IPS-20b (cell line): Measurements from ENCODE around the gene ZCCHC10.
A peak's percentile ranks its signal among the peaks of the same experiment; 100 is the strongest.

Source experiments
- H3K27ac ChIP-seq: one replicate; pipeline ENCODE4 v1.5.1; 2013; ENCODE audit warnings: low read length
- H3K27me3 ChIP-seq: 2 replicates; pipeline ENCODE4 v1.6.1; 2013; ENCODE audit warnings: mild to moderate bottlenecking, low read length, inconsistent platforms; ENCODE audit not compliant: insufficient read depth
- H3K36me3 ChIP-seq: 2 replicates; pipeline ENCODE4 v1.6.1; 2013; ENCODE audit warnings: low read depth, mild to moderate bottlenecking, inconsistent platforms, low read length, moderate library complexity; ENCODE audit not compliant: insufficient read depth
- H3K4me1 ChIP-seq: 2 replicates; pipeline ENCODE4 v1.6.1; 2013; ENCODE audit warnings: mild to moderate bottlenecking, control low read depth, inconsistent platforms, low read length, moderate library complexity; ENCODE audit not compliant: insufficient read depth
- H3K4me3 ChIP-seq: 2 replicates; pipeline ENCODE4 v1.5.1; 2013; ENCODE audit warnings: mild to moderate bottlenecking, low read length, inconsistent platforms
- H3K9ac ChIP-seq: 2 replicates; pipeline ENCODE4 v1.6.1; 2013; ENCODE audit warnings: low read depth, mild to moderate bottlenecking, inconsistent platforms, low read length, moderate library complexity
- H3K9me3 ChIP-seq: 2 replicates; pipeline ENCODE4 v1.6.1; 2013; ENCODE audit warnings: mild to moderate bottlenecking, low read depth, low read length, inconsistent platforms; ENCODE audit not compliant: insufficient read depth

The ZCCHC10 gene

GRCh38 chr5:133025804-133026663 lies at the start of gene ZCCHC10:
Gene ZCCHC10 (minus strand): TSS chr5:133026549. CDS start chr5:133026537, 12 bp downstream.
- Histone ChIP-seq H3K4me1 (no peaks in the 10 kb centered on the region), H3K9ac (peak within 1 kb of the TSS; percentile 91), H3K27me3 (no peaks in the 10 kb centered on the region), H3K4me3 (peak within 1 kb of the TSS; percentile 92), H3K27ac (peak within 1 kb of the TSS; percentile 72), H3K9me3 (no peaks in the 10 kb centered on the region), H3K36me3 (peaks cover 8% of the 10 kb centered on the region; the same call in 1 of the 2 replicates)

- Histone ChIP-seq H3K36me3 (peaks cover 94% of the 10 kb centered on the region), H3K27ac (no peak overlapping the region), H3K4me3 (no peak overlapping the region), H3K9me3 (no peaks in the 10 kb centered on the region), H3K27me3 (no peaks in the 10 kb centered on the region), H3K9ac (no peak overlapping the region), H3K4me1 (peaks cover 4% of the 10 kb centered on the region)
Measured at GRCh38 chr5:133075572-133076536, 49.5 kb upstream of the ZCCHC10 start.

- H3K27ac ChIP-seq = no peak overlapping the region
- peaks cover 4% of the 10 kb centered on the region; the same call in 1 of the 2 replicates for H3K4me1 ChIP-seq
- H3K9me3 ChIP-seq = no peaks in the 10 kb centered on the region
- H3K4me3 ChIP-seq = no peak overlapping the region
- H3K9ac ChIP-seq = 0 out of 2 replicates have a peak overlapping the region, but pooled peaks have one; percentile 22
- peaks cover 99% of the 10 kb centered on the region for H3K36me3 ChIP-seq
- no peaks in the 10 kb centered on the region for H3K27me3 ChIP-seq
Measured at GRCh38 chr5:133072021-133072420, 45.7 kb upstream of the ZCCHC10 start.

- Histone ChIP-seq H3K27me3 (no peaks in the 10 kb centered on the region), H3K9me3 (no peaks in the 10 kb centered on the region), H3K4me1 (no peaks in the 10 kb centered on the region), H3K27ac (no peak overlapping the region), H3K9ac (no peak overlapping the region), H3K4me3 (no peak overlapping the region), H3K36me3 (peaks cover 73% of the 10 kb centered on the region)
Measured at GRCh38 chr5:133066045-133066444, 39.7 kb upstream of the ZCCHC10 start.

- Histone ChIP-seq H3K9me3 (no peaks in the 10 kb centered on the region), H3K36me3 (peaks cover 67% of the 10 kb centered on the region), H3K9ac (no peak overlapping the region), H3K4me3 (no peak overlapping the region), H3K27me3 (no peaks in the 10 kb centered on the region), H3K4me1 (no peaks in the 10 kb centered on the region), H3K27ac (no peak overlapping the region)
Measured at GRCh38 chr5:133065471-133065870, 39.1 kb upstream of the ZCCHC10 start.

- Histone ChIP-seq H3K9me3 (no peaks in the 10 kb centered on the region), H3K27ac (no peak overlapping the region), H3K4me1 (0 out of 2 replicates have a peak, but pooled peaks cover 2% of the 10 kb centered on the region), H3K9ac (no peak overlapping the region), H3K4me3 (no peak overlapping the region), H3K36me3 (peaks cover 52% of the 10 kb centered on the region), H3K27me3 (no peaks in the 10 kb centered on the region)
Measured at GRCh38 chr5:133063965-133064364, 37.6 kb upstream of the ZCCHC10 start.

GRCh38 chr5:133062276-133062675 lies 35.9 kb upstream of the ZCCHC10 start:
- Histone ChIP-seq H3K4me1 (0 out of 2 replicates have a peak, but pooled peaks cover 2% of the 10 kb centered on the region), H3K9ac (no peak overlapping the region), H3K4me3 (no peak overlapping the region), H3K9me3 (no peaks in the 10 kb centered on the region), H3K27me3 (no peaks in the 10 kb centered on the region), H3K36me3 (peaks cover 35% of the 10 kb centered on the region), H3K27ac (no peak overlapping the region)

- peaks cover 9% of the 10 kb centered on the region; the same call in 1 of the 2 replicates for H3K36me3 ChIP-seq
Measured at GRCh38 chr5:133059621-133060020, 33.3 kb upstream of the ZCCHC10 start.

GRCh38 chr5:133056891-133057290 lies 30.5 kb upstream of the ZCCHC10 start:
- Histone ChIP-seq H3K9ac (no peak overlapping the region), H3K36me3 (0 out of 2 replicates have a peak, but pooled peaks cover 4% of the 10 kb centered on the region), H3K4me1 (0 out of 2 replicates have a peak, but pooled peaks cover 2% of the 10 kb centered on the region), H3K27me3 (no peaks in the 10 kb centered on the region), H3K9me3 (no peaks in the 10 kb centered on the region), H3K4me3 (no peak overlapping the region), H3K27ac (no peak overlapping the region)

More at GRCh38 chr5:133059621-133060020, 33.3 kb upstream of the ZCCHC10 start:
- no peak overlapping the region for H3K9ac ChIP-seq
- H3K9me3 ChIP-seq = no peaks in the 10 kb centered on the region
- H3K27ac ChIP-seq = no peak overlapping the region
- no peaks in the 10 kb centered on the region for H3K27me3 ChIP-seq
- H3K4me3 ChIP-seq = no peak overlapping the region
- H3K4me1 ChIP-seq = 0 out of 2 replicates have a peak, but pooled peaks cover 2% of the 10 kb centered on the region

GRCh38 chr5:133054697-133055471 lies 28.5 kb upstream of the ZCCHC10 start:
- Histone ChIP-seq H3K9ac (peak overlapping the region; percentile 3; the same call in 1 of the 2 replicates), H3K4me1 (peaks cover 11% of the 10 kb centered on the region), H3K27me3 (no peaks in the 10 kb centered on the region), H3K27ac (no peak overlapping the region), H3K9me3 (no peaks in the 10 kb centered on the region), H3K4me3 (peak overlapping the region; percentile 1; the same call in 1 of the 2 replicates), H3K36me3 (0 out of 2 replicates have a peak, but pooled peaks cover 4% of the 10 kb centered on the region)
